Stimulated activated CD8-positive, alpha-beta memory T cell treated with anti-CD3 and anti-CD28 coated beads, Interleukin-2, amount 100 ng/mL, for 1 hour (primary cell): ENCODE data around the gene ALDH1L2.

Experiments
- DNase-seq, 2 donors: peaks; one replicate each; pipeline ENCODE4 v3.0.0-alpha.2; 2020; ENCODE audit warnings: low read depth in 2 of 2

ALDH1L2 gene

GRCh38 chr12:105083551-105084105 lies 630 bp downstream of the ALDH1L2 start:
- no peak for DNase-seq

DNA sequence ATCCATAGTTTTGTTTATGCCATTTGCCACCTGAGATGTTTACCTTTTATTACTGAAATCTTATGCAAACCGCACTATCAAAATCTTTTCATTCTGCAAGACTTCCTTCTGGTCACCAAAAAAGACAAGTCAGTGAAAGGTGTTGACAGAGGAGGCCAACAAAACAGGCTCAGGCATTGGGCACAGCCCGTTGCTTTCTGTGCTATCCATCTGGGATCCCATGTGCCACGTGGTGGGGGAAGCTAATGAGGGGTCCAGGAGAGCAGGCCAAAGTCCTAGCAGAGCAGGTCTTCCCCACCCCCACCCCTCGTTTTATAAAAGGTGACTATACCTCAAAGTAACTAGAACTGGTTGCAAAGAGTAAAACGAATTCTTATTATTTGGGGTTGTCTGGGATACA lies 1.2 kb downstream of the ALDH1L2 start:
- DNase-seq = no peak

DNA sequence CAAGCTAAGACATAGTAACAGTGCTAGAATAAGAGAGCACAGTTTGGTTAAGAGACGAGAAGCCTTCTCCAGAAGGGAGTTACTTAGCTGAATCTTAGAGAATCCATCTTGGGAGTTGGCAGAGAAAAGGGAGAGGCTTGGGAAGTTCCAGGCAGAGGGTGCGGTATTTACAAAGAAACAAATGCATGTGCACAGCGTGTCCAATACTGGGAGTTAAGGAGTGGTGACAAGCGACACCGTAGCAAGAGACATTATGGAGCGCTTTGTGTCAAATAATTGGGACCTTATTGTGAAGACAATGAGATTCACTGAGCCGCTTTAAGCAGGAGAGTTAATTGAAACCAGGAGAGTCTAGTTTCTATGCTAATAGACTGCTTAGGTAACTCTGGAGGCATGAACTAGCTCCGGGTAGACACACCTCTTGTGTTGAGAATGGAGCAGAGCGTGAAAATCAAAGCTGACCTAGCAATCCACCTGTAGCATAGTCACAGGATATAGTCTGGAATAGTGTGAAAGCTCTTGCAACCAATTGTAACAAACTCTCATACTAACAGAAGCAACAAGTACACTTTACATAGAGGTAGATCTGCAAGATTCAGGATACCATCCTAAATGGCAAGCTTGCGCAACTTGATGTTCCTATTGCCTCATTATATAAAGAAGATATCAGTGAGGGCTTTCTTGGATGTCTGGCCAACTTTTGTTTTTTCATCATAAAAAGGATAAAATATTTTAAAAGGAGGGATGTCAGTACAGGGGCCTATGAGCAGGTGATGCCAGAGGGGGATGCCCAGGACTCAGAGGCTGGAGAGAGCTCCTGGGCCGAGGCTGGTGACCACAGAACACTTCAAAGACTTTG lies 5.3 kb downstream of the ALDH1L2 start:
- no peak for DNase-seq

DNA sequence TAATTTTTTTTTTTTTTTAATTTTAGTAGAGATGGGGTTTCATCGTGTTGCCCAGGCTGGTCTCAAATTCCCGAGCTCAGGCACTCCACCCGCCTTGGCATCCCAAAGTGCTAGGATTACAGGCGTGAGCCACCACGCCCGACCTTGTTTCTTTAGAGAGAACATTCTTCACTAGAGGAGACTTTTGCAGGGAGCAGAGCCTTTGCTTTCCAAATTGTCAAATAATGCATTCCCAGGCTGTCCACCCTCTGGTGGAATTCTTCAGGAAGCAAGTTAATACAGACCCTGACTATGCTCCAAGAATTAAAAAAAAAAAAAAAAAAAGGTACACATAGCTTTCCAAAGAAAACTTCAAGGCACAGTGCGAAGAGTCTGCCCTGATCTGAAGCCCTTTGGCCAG lies 6.8 kb downstream of the ALDH1L2 start:
- DNase-seq = no peak

- DNase-seq = no peak
Measured at GRCh38 chr12:105076913-105077312, 7.3 kb downstream of the ALDH1L2 start.

- no peak for DNase-seq
Measured at GRCh38 chr12:105076098-105076497, 8.2 kb downstream of the ALDH1L2 start.

GRCh38 chr12:105072888-105073488 lies 11.3 kb downstream of the ALDH1L2 start:
- no peak for DNase-seq

GRCh38 chr12:105071981-105072380 lies 12.3 kb downstream of the ALDH1L2 start:
- no peak for DNase-seq

GRCh38 chr12:105069936-105070702 lies 14.1 kb downstream of the ALDH1L2 start:
- DNase-seq = no peak

- no peak for DNase-seq
Measured at GRCh38 chr12:105067511-105068031, 16.7 kb downstream of the ALDH1L2 start.

DNA sequence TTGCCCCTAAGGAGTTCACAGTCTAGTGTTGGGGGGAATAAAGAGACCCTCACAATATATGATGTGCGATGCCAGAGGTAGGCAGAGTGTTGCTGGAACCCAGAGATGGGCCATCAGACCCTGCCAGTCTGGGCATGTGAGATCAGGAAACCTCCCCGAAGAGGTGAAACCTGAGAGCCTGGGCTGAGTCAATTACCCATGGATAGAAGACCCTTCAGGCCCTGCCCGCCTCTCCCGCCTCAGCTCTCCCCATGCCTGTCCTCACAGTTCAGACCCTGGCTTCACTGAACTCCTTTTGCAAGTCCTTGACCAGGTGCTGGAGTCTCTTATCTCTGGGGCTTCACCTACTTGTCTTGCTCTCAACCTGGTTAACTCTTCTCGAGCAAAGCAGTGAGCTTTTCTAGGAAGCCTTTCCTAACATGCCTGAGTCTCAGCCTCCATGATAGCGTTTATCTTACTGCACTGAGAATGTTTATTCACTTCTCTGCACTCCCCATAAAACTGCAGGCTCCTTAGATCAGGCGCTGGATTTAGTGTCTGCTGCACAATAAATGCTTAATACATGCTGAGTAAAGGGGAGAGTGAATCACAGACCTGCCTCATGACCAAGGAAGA lies 19.6 kb downstream of the ALDH1L2 start:
- no peak for DNase-seq

DNA sequence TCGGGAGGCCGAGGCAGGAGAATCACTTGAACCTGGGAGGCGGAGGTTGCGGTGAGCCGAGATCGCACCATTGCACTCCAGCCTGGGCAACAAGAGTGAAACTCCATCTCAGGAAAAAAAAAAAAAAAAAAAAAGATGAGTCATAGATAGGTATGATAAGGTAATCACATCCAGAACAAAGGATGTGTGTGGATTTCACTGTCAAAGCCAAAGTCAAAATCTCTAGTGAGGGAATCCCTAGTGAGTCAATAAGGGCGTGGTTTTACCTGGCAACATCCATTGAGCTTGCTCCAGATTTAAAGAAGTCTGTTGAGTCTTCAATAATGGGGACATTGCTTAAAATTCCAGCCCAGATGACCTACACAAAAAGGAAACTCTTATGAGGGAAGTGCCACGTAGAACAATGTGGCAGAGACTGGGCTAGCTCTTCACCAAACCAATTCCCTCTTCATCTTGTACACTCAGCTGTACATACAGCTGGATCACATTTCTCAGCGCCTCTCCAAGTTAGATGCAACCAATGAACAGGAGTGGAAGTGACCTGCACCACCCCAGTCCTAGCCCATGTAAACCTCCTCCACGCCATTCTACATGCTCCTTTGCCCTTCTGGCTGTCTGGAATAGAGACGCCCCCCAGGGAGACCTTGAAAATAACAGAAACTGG lies 23.4 kb downstream of the ALDH1L2 start:
- DNase-seq = no peak

- DNase-seq = no peak
Measured at GRCh38 chr12:105057174-105057573, 27.1 kb downstream of the ALDH1L2 start.

DNA sequence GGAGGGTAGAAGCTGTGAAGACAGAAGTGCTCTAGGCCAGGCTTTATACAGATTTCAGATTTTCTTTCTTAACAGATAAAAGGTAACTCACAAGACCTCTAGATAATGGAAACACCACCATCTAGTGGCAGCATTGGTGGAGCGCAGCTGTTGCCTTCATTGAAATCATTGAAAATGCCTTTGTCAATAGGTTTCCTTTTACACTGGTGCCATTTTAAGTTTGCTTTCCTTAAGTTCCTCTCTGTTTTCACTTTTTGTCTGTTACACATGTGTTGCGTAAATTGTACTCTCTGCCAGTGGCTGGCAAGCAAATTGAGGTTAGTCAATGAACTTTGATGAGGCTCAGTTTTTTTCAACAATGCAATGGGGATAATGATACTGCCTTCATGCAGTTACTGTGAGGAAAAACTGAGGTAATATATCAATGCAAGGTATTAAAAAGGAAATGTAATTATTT lies 31.1 kb downstream of the ALDH1L2 start:
- DNase-seq = peak; percentile 50 to 56

- DNase-seq = no peak
Measured at GRCh38 chr12:105051981-105052380, 32.3 kb downstream of the ALDH1L2 start.

- no peak for DNase-seq
Measured at GRCh38 chr12:105048315-105048714, 35.9 kb downstream of the ALDH1L2 start.

- no peak for DNase-seq
Measured at GRCh38 chr12:105047308-105047707, 37.0 kb downstream of the ALDH1L2 start.

GRCh38 chr12:105041186-105041585 lies 43.1 kb downstream of the ALDH1L2 start:
- DNase-seq = no peak

DNA sequence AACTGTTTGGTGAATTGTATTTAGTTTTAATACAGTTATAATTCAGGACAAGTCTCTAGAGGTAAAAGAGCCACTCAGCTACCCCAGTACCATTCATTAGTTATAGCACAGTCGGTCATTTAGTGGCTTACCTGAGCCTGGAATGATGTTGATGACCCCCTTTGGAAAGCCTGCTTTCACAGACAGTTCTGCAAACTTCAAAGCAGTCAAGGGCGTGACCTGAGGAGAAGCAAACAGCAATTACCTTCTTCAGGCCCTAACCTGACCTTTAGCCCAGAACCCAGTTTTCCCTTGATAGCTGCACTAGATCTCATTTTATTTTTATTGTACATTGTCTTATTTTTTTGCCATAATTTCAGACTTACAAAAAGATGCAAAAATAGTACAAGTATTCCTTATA lies 43.8 kb downstream of the ALDH1L2 start:
- DNase-seq = no peak

DNA sequence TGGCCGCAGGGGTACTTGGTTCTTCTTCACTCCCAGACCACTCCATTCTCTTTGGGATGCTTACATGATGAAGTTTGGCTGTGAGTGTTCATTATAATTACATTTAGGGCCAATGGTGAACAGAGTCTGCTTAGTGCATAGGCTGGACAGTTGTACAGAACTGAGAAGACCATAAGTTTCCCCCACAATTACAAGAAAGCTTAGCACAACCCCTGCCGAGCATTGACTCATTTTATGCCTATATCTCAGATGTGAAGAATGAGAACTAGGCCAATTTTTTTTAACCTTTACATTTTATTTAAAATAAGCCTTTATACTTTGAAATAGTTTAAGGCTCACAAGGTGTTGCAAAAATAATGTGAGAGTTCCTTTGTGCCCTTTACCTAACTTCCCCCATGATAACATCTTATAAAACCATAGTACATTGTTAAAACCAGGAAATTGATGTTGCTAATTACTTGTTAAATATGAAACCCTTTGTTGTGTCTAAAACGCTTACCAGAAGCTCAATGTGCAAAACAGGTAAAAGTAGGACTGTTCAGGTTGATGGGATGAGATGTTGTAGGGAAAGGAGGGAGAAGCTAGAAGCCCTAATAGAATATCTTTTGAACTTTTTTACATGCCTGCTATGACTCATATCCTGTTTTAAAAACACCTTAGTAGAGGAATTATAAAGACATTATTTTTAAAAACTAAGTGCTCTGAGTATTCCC lies 47.2 kb downstream of the ALDH1L2 start:
- DNase-seq = no peak
